ENCODE data around the gene FAM72D. TPM values are rescaled to one million over a fixed set of nuclear protein-coding genes. Genes with fewer than 3 reads are reported as not detected.
A peak's percentile ranks its signal among the peaks of the same experiment; 100 is the strongest.
"Not testable (repeated sequence)": the region's sequence is repeated elsewhere in the genome, so short reads cannot be mapped to it uniquely, and the experiment has no call there.

The FAM72D gene
- total RNA-seq, 4 donors from 2014 or later = 0.22 TPM; not detected in 3

- no CpG with 5 or more reads among the region's 1 CpG for WGBS, 2 donors
- intact Hi-C loops (cut with DNase I) = not testable (repeated sequence)
Measured at GRCh38 chr1:145134476-145134875, 38.7 kb downstream of the FAM72D start.

GRCh38 chr1:145140549-145140948 is 44.8 kb downstream of the FAM72D start:
- H3K9me3 ChIP-seq; H3K4me3 ChIP-seq (replicated peaks in 1 of 3); H3K36me3 ChIP-seq; H3K27ac ChIP-seq; H3K4me1 ChIP-seq; intact Hi-C loops (cut with DNase I); DNase-seq; H3K27me3 ChIP-seq: not testable (repeated sequence)
- no CpG with 5 or more reads among the region's 2 CpGs for WGBS, 2 donors

More at GRCh38 chr1:145134476-145134875, 38.7 kb downstream of the FAM72D start:
- H3K27me3 ChIP-seq; DNase-seq; H3K36me3 ChIP-seq; H3K9me3 ChIP-seq; H3K4me1 ChIP-seq; H3K27ac ChIP-seq; H3K4me3 ChIP-seq (replicated peaks in 1 of 3): not testable (repeated sequence)

- H3K27me3 ChIP-seq; H3K36me3 ChIP-seq; H3K4me3 ChIP-seq (replicated peaks in 1 of 3); H3K4me1 ChIP-seq; DNase-seq; H3K27ac ChIP-seq; H3K9me3 ChIP-seq; intact Hi-C loops (cut with DNase I): not testable (repeated sequence)
- 48 to 71% methylated on average over 1 to 2 of the region's 3 CpGs for WGBS, 2 donors
Measured at GRCh38 chr1:145144264-145144913, 48.6 kb downstream of the FAM72D start.

GRCh38 chr1:145146308-145146707 is 50.5 kb downstream of the FAM72D start:
- H3K27ac ChIP-seq; H3K27me3 ChIP-seq; H3K4me1 ChIP-seq; intact Hi-C loops (cut with DNase I); DNase-seq; H3K36me3 ChIP-seq; H3K4me3 ChIP-seq (replicated peaks in 1 of 3); H3K9me3 ChIP-seq: not testable (repeated sequence)
- 84 to 93% methylated on average over 2 to 3 of the region's 4 CpGs for WGBS, 2 donors

- DNase-seq; H3K27ac ChIP-seq; H3K9me3 ChIP-seq; intact Hi-C loops (cut with DNase I); H3K4me3 ChIP-seq (replicated peaks in 1 of 3); H3K4me1 ChIP-seq; H3K27me3 ChIP-seq; H3K36me3 ChIP-seq: not testable (repeated sequence)
- 75 to 88% methylated on average over 3 to 4 of the region's 4 CpGs for WGBS, 2 donors
Measured at GRCh38 chr1:145147172-145147571, 51.4 kb downstream of the FAM72D start.

GRCh38 chr1:145155421-145155820 is 59.6 kb downstream of the FAM72D start:
- H3K36me3 ChIP-seq; H3K27me3 ChIP-seq; H3K4me3 ChIP-seq (replicated peaks in 1 of 3); intact Hi-C loops (cut with DNase I); H3K27ac ChIP-seq; DNase-seq; H3K4me1 ChIP-seq; H3K9me3 ChIP-seq: not testable (repeated sequence)
- WGBS, 2 donors = no CpG with 5 or more reads among the region's 4 CpGs

GRCh38 chr1:145155873-145156272 is 60.1 kb downstream of the FAM72D start:
- H3K9me3 ChIP-seq; intact Hi-C loops (cut with DNase I); H3K4me3 ChIP-seq (replicated peaks in 1 of 3); H3K36me3 ChIP-seq; H3K27me3 ChIP-seq; H3K4me1 ChIP-seq; H3K27ac ChIP-seq: not testable (repeated sequence)
- 6 to 8% methylated on average over 2 of the region's 5 CpGs for WGBS, 2 donors
- DNase-seq = peak; percentile 21 to 29

GRCh38 chr1:145156891-145157610 is 61.3 kb downstream of the FAM72D start:
- intact Hi-C loops (cut with DNase I); H3K4me1 ChIP-seq; H3K9me3 ChIP-seq; H3K27me3 ChIP-seq; H3K4me3 ChIP-seq (replicated peaks in 1 of 3); H3K36me3 ChIP-seq; H3K27ac ChIP-seq: not testable (repeated sequence)
- peak in 1 of 2 donors; percentile 15 for DNase-seq
- WGBS, 2 donors = 21 to 24% methylated on average over 18 to 20 of the region's 26 CpGs

GRCh38 chr1:145157715-145158114 is 61.9 kb downstream of the FAM72D start:
- H3K27ac ChIP-seq; H3K4me1 ChIP-seq; H3K9me3 ChIP-seq; H3K36me3 ChIP-seq; H3K4me3 ChIP-seq (replicated peaks in 1 of 3); intact Hi-C loops (cut with DNase I); H3K27me3 ChIP-seq; DNase-seq: not testable (repeated sequence)
- no CpG with 5 or more reads among the region's 14 CpGs for WGBS, 2 donors

GRCh38 chr1:145161046-145161752 is 65.4 kb downstream of the FAM72D start:
- H3K27ac ChIP-seq; H3K9me3 ChIP-seq; H3K4me1 ChIP-seq; H3K4me3 ChIP-seq (replicated peaks in 1 of 3); H3K27me3 ChIP-seq; DNase-seq; H3K36me3 ChIP-seq; intact Hi-C loops (cut with DNase I): not testable (repeated sequence)
- 0 to 7% methylated on average over 1 to 3 of the region's 26 CpGs for WGBS, 2 donors
